Activated CD8-positive, alpha-beta memory T cell treated with anti-CD3 and anti-CD28 coated beads, Interleukin-2, amount 50 U/mL, for 1 hour (primary cell): ENCODE data around the gene AMOTL1.
"Not testable (repeated sequence)": the region's sequence is repeated elsewhere in the genome, so short reads cannot be mapped to it uniquely, and the experiment has no call there.

Source experiments
- DNase-seq: peaks from one replicate; pipeline ENCODE4 v3.0.0-alpha.2; 2020; ENCODE audit errors: extremely low read depth

The AMOTL1 gene

DNA sequence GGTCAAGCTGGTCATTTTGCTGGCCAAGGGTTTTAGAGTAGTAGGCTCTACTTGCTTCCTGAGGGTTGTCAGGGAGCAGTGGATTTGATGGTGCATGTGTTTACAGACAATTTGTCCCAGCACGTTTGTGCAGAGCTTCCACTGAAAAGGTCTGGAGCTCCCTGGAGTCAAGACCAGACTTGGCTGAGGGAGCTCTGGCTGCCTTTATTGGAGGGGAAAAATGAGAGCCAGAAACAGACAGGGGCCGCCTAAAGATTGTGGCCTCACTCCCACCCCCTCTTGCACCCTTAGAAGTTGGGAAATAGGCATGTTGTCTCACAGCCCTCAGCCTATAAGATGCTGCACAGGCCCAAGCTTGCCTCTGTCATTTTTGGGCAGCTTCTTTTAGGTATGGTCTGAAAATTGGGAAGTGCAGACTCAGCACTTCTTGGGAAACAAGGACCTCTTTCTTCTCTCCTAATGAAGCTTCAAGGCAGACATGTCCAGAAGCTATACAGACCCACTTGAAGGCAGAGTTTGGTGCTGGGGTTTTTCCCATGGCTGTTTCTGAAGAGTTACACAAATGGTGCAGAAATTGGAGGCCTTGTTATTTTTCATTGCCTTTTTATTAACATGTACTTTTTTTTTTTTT lies 55.1 kb downstream of the AMOTL1 start:
- DNase-seq: no peak

DNA sequence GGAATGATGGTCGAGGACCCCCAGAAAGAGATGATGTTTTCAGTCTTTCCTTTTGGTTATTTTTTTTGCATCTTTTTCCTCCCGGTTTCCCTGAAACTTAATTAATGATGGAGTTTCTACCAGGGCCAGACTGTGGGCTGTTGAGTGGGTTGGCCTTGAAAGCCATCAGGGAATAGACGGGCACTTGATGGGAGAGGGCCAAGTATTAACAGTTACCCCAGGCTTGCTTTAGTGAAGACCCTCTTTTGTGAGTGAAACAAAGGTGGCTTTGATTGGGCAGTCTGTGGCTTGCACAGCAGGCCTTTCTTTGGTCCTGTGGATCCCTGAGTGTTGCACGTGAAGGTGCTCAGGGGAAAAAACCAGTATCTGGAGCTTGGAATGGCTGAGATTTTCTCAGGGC lies 56.9 kb downstream of the AMOTL1 start:
- no peak for DNase-seq

DNA sequence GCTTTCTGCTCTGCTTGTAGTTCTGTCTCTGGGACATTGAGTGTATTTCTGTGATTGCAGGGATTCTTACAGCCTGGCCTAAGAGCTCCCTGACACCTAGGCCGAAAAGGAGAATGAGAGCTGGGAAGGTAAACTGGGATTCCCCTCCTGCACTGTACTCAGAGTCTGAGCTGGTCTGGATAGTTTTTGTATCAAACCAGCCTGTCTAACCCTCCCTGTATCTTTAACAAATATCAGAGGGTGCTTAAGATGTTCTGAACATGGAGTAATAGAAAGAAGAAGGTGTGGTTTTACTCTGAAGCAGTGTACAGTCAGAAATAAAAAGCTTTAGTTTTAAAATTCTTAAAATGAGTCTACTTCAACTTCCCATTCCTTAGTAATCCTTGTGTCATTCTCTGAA lies 57.3 kb downstream of the AMOTL1 start:
- no peak for DNase-seq

DNA sequence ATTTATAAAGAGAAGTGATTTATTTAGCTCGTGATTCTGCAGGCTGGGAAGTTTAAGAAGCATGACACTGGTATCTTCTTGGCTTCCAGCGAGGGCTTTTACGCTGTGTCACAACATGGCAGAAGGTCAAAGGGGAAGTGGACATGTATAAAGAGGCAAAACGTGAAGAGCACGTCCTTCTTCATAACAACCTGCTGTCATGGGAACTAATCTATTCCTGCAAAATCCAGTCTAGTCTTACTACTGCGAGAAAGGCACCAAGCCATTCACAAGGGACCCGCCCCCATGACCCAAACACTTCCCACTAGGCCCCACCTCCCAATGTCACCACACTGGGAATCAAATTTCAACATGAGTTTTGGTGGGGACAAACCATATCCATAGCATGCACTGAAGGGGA lies 58.3 kb downstream of the AMOTL1 start:
- DNase-seq: no peak

DNA sequence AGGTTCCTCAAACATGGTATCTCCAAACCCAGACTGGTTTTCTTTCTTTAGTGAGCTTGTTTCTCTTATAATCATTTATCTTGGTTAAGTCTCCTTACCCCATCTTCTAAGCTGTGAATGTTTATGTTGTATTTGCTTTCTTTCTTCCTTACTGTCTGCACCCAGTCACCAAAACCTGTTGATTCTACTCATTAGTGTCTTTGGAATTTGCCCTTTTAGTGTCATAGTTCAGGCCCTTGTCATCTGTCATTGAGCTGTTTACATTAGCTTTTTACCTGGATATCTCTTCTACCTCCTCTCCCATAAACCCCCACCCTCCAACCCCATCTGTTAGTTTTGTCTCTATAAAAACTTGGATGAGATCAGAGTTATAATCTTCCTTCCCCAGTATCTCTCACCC lies 59.9 kb downstream of the AMOTL1 start:
- DNase-seq: no peak

DNA sequence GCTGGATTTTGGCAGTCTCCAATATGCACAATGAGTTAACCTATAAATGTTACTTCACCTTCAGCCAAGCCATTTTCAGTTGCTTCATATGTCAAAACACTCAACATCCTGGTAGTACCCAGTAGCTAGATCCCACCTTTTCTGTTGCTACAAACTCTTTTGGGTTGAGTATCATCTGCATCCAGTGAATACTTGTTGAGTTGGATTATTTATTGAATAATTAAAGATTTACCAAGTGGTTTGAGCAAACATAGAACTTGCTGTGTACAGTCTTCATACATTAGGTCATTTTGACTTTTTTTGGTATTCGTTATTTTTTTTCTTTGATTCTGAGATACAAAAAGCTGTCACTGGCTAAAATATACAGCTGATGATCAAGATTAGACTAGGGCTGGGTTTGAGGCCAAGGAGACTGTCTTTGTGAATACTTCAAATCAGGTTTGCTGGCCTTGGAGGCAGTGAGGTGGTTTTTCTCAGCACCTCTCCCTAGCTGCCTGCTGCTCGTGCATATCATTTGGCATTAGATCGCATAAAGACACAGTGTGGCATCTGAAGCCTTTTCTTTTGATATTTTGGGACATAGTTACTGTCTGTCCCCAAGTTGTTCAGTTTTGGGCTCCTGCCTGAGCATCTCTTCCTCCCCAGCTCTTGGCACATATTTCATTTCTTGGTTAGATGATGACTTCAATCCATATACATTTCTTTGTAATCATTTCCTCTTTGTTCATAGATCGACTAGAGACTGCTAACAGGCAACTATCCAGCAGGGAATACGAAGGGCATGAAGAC lies 62.8 kb downstream of the AMOTL1 start:
- no peak for DNase-seq

DNA sequence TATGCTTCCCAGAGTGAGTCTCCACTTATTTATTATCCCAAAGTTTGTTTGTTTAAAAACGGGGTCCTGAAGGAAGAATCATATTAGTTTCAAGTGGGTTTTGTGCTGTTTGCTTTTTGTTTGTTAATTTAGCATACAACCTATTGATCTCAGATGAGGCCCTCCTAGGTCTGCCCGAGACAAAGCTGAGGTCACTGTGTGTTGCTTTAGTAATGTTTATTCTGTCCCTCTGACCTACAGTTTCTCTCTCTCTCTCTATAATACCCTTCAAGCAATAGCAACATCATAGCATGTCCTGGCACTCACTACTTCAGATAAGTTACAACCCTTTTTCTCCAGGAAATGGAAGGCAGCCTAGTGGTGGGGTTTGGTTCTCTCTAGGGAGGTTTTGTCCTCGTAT lies 63.4 kb downstream of the AMOTL1 start:
- DNase-seq: no peak

DNA sequence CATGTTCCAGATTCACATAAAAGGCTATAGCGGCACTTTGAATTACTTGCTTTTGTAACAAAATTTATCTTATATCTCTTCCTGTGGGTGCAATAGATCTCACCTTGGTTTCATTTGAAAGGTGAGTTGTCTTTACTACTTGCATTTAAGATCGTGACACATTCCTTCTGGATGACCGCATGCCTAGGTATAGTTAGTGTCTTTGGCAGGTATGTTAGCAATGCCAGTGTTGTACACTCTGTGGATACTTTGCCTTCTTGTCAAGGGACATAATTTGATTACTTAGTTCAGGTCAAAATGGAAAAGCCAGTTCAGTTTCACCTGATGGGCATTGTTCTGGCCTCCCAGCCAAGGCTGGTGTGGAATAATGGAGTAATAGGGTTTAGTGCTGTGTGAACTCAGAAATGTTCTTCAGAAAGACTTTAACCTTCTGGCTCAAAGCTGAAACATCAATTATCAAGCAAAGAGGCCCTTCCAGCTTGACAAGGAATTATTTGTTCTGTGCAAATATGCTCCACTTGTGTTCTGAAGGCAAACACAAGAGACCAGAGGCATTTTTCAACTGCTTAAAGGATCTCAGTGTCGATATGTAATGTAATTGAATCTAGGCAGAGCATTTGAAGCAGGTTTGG lies 64.6 kb downstream of the AMOTL1 start:
- DNase-seq: no peak

DNA sequence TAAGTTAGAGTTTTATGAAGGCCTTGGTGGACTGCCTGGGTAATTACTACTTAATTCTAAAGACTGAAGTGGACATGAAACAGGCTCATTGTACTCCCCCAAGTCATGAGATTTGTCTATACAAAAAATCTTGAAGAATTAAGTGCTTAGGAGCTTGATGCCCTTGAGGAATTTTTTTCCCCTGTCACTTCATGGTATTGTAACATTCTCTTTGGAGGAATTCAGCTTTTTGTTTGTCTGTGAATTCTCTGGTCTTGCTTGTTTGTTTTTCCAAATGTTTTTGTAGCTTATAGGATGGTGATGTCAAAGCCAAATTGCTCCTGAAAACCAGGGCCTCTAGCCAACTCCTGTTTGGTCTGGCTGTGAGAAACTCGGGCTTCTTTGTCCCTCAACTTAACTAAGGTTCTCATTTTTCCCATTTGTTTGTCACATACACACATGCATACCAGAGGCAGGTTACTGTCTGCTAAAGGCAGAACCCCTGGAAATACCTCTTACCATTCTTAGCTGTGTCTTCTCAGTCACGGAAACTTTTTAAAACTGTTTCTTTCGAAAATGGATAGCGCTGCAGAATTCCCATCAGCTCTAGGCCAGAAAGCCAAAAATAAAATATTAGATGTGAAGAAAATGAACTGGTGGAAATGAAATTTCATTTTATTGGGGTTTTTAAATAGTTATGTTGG lies 66.9 kb downstream of the AMOTL1 start:
- DNase-seq: no peak

DNA sequence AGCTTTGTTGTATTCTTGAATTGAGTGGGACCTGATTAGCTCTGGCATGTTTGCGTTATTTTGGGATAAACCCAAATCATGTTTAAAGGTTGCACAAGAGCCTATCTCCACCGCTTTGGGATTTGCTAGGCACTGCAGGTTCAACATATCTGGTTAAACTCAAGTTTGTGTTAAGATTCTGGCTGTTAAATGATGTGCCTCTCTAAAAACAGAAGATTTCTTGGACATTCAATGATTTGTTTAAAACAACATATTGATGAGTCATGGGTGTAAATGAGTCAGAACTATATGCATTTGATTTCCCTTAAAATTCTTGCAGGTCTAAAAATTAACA lies 67.4 kb downstream of the AMOTL1 start:
- no peak for DNase-seq

DNA sequence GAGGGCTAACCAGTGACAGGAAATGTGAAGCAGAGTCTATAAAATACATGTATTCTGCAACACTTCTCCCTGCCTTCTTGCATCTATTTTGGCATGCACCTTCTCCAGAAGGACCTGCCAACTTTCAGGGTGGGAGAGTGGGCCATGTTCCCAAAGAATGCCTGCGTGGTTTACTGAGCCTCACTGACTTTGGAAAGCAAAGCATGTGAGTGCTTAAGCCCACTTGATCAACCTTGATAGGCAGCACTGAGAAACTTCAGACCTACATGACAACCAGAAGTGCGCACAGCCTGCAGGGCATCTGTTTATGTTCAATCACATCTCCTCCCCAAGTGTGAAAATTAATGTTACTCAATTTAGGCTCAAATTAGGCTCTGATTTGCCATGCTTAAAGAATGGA lies 69.2 kb downstream of the AMOTL1 start:
- DNase-seq: no peak

DNA sequence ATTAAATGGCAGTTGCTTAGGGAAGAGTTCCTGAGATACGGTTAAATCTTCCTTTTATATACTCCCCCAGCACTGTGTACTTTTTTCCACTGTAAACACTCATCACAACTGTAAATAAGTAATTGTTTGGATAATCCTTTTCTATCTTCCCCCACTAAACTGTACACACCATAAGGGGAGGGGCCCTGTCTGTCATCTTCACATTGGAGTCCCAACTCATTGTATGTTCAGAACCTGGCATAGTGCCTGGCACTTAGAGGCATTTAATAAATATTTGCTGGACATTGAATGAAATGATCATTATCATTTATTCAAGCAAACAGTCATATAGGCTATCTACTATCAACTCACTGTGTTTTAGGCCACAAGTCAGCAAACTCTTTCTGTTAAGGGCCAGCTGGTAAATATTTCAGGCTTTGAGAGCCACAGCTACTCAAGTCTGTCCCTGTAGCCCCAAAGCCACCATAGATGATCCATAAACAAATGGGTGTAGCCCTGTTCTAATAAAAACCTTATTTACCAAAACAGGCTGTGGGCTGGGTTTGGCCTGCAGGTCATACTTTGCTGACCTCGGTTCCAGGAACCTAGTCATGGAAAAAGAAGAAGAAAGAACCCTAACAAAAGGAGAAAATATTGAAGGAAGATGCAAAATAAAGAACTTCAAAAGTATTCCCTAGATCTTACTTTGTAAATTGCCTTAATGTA lies 70.0 kb downstream of the AMOTL1 start:
- DNase-seq: no peak

DNA sequence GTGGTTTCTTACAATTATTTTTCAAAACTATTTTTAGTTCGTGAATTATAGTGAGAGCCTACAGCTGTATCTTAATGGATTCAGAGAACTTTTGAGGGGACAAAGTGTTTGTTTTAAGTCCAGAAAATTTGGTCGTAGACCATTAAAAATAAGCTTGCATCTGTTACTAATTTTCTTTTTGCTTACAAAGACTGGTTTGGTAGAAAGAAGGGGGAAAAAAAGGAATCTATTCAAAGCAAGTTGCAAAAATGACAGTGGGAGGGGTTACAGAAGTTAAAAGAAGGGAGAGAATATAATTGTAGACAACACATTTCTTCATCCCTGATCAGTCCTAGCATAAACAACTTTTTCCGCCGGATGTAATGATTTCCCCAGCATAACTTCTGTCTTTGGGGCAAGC lies 72.1 kb downstream of the AMOTL1 start:
- DNase-seq: no peak

DNA sequence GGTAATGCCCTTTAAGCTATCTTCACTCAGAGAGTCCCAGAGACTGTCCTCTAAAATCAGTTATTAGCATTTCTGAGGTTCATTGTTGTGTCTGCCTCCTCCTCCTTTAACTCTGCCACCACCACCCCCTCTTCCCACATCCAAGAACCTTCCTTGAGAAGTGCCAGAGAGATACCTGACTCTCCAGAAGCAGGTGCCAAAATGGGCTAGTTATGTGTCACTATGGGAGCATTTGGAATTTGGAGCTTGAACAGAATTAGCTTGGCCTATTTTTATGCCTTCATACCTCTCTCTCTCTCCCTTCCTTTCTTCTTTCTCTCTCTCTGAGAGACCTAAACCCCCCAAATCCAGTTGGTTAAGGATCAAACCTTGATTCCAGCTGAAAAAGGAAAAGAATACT lies 75.9 kb downstream of the AMOTL1 start:
- no peak for DNase-seq

DNA sequence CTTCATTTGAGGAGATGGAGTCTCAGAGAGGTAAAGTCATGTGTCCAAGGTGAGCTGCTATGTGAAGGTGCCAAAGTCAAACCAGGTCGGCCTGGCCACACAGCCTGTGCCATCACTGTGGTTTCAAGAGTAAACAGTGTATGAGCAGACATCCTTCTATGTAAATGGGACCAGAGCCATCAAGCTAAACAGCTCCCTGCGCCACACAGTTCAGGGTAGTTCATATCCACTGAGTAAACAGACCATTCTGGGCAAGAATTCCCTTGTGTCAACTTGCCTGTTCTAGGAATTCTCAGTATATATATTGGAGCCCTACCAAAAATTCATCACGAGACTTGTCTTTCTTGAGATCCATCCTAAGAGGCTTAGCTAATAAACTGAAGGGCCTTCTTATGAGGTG lies 77.5 kb downstream of the AMOTL1 start:
- DNase-seq: no peak

DNA sequence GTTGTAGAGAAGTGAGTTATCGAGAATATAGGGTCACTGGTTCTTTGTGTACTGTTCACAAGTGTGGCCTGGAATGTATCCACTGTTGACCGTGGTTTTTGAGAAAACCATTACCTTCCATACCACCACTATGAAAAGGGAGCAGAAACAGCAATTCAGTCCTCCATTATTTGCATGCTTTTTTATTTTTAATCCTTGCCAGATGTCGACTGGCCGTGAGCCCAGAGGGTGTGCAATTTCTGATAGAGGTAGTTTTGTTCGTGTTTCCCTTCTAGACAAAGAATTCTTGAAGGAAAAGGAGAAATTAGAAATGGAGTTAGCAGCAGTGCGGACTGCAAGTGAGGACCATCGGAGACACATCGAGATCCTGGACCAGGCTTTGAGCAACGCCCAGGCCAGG lies 81.7 kb downstream of the AMOTL1 start:
- DNase-seq: no peak

DNA sequence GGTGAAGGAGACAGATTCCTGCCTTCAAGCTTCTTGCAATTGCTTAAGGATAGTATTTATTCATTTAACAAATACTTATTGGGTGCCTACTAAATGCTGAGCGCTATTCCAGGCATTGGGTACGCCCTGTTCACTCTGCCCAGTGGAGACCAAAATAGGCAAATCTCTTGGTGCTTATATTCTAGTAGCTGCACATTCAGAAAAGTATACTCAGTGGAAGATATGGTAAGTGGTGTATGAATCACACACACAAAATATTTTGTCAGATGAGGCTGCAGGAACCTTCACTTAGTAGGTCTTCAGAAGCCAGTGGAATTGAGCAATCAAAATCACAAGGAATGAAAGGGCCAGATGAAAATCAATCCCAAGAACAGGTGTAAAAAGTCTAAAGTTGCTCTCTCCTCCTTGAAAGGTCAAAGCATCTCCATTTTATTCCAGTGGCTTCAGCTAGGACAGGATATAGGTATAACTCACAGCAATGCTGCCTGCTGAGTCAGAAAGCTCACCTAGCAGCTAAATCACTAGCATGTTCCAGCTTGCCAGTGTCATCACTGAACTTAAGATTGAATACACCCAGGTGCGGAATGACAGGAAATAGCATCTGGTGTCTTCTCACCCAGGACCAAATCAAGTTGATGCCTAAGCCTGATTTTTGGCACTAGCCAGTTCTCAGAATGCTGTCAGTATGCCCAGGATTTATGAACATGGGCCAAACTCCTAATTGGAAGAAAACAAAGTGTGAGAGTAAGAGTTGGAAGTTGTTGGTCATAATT lies 83.9 kb downstream of the AMOTL1 start:
- no peak for DNase-seq

DNA sequence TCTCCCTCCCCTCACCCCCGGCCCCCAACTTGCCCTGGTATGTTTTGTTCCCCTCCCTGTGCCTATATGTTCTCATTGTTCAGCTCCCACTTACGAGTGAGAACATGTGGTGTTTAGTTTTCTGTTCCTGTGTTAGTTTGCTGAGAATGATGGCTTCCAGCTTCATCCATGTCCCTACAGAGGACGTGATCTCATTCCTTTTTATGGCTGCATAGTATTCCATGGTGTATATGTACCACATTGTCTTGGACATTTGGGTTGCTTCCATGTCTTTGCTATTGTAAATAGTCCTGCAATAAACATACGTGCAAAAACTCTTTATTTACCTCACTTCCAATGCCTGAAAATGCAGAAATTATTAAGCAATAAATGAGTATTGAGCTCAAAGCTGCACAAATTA lies 85.1 kb downstream of the AMOTL1 start:
- DNase-seq: not testable (repeated sequence)

DNA sequence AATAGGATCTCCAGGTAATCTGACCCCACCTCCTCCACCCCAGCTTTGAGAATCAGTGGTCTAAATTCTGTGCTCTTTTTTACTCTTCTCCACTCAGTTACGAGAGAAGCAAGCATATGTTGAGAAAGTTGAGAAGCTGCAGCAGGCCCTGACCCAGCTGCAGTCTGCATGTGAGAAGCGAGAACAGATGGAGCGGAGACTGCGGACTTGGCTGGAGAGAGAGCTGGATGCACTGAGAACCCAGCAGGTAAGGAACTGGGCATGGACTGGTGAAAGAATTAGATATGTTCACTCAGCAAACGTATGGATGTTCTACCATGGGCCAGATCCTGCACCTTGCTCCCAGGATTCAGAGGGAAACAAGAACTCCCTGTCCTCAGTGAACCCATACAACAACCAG lies 85.7 kb downstream of the AMOTL1 start:
- DNase-seq: no peak

DNA sequence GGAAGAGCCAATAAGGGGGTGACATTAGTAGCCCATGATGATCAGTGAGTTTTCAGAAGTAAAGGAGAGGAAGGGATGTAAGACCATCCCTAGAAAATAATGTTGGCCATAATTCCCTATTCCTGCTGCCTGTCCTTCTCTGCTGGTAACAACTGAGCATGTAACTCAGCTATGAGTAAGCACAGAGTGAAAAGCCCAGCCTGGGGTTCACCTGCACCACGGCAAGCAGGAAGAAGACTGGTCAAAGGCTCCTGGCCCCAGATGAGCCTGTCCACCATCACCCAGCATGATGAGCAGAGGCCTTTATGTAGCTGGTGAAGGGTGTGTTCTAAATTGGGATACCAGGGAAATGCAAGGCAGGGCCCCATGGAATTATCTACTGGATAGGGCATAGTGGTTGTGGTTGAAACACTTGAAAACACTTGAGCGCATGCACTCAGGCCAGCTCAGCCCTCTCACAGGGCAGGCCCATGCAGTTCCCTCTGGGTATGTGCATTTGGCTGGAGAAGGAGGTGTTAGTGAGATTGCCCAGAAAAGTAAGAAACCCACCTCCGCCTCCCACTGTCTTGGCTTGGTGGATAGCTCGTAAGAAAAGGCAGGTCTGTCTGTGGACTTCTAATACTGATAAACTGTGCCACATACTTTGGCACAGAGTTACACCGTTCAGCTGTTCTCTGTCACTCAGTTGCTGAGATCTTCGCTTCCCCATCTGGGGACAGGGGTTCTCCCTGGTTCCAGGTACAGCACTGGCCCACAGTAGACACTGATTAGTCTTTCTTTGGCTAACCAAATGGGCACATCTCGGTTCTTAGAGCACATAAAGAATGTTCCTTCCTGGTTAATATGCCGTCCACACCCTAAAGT lies 86.8 kb downstream of the AMOTL1 start:
- no peak for DNase-seq
